Measurements from ENCODE around the gene PRKN.

- TF ChIP-seq CTCF (IDR thresholded peaks at IDR 0.05; ENCODE audit: low read depth, low read length) = no peak
- no peak for TF ChIP-seq POLR2A (IDR thresholded peaks at IDR 0.05; ENCODE audit: extremely low read depth, insufficient read length)
- TF ChIP-seq MYC (IDR thresholded peaks at IDR 0.05; ENCODE audit: low read depth, low read length) = no peak
- TF ChIP-seq MAX (IDR thresholded peaks at IDR 0.05; ENCODE audit: low read depth, low read length) = no peak
Measured at GRCh38 chr6:162360901-162361567, 366.5 kb downstream of the PRKN start.
